ENCODE results near the gene LCN10. TPM values are rescaled to one million over a fixed set of nuclear protein-coding genes. Genes with fewer than 3 reads are reported as not detected.

LCN10 gene
- total RNA-seq, 1 experiment from 2014 or later, result not detected

GRCh38 chr9:136782452-136782851 is 39.7 kb upstream of the LCN10 start:
- no peak for DNase-seq (ENCODE audit: unreplicated experiment)
- no peak for TF ChIP-seq CTCF (IDR thresholded peaks at IDR 0.05; ENCODE audit: unreplicated experiment)
- ChIA-PET CTCF (interaction anchor here (2.2 kb wide), 1 partner anchor 24 kb away, joined by 10 read pairs; the partner anchor contains the start of gene LCN8), POLR2A (no interaction called here)
- BruUV-seq (replicated peaks), result no TSS peak
- intact Hi-C loops (cut with micrococcal nuclease), result no loop called here
- Mint-ChIP-seq H3K36me3 (ENCODE audit: insufficient read depth, unreplicated experiment) (no peaks in the 10 kb centered on the region), H3K4me1 (ENCODE audit: insufficient read depth, unreplicated experiment) (peaks cover 2% of the 10 kb centered on the region), H3K4me3 (ENCODE audit: unreplicated experiment) (no peak overlapping the region), H3K27ac (ENCODE audit: low read depth, unreplicated experiment) (no peak overlapping the region), H3K27me3 (ENCODE audit: insufficient read depth, unreplicated experiment) (peaks cover 49% of the 10 kb centered on the region), H3K9me3 (ENCODE audit: unreplicated experiment) (no peaks in the 10 kb centered on the region)

GRCh38 chr9:136779808-136780207 is 37.1 kb upstream of the LCN10 start:
- DNase-seq (ENCODE audit: unreplicated experiment), result no peak
- no peaks in the 10 kb centered on the region for H3K36me3 Mint-ChIP-seq (ENCODE audit: insufficient read depth, unreplicated experiment)
- ChIA-PET POLR2A (interaction anchor here (0.6 to 0.7 kb wide), 2 partner anchors 8 to 143 kb away, joined by 3 read pairs; no protein-coding TSS in a partner anchor), CTCF (interaction anchor here (0.7 to 3.9 kb wide), 7 partner anchors 13 to 230 kb away, joined by 3 to 30 read pairs (median 3); partner anchors contain the start of gene LCN8)
- peaks cover 59% of the 10 kb centered on the region for H3K27me3 Mint-ChIP-seq (ENCODE audit: insufficient read depth, unreplicated experiment)
- no peaks in the 10 kb centered on the region for H3K4me1 Mint-ChIP-seq (ENCODE audit: insufficient read depth, unreplicated experiment)
- TF ChIP-seq CTCF (IDR thresholded peaks at IDR 0.05; ENCODE audit: unreplicated experiment), result no peak
- H3K27ac Mint-ChIP-seq (ENCODE audit: low read depth, unreplicated experiment), result no peak overlapping the region
- no peak overlapping the region for H3K4me3 Mint-ChIP-seq (ENCODE audit: unreplicated experiment)
- intact Hi-C loops (cut with micrococcal nuclease), result no loop called here
- no TSS peak for BruUV-seq (replicated peaks)
- no peaks in the 10 kb centered on the region for H3K9me3 Mint-ChIP-seq (ENCODE audit: unreplicated experiment)

- H3K4me3 Mint-ChIP-seq (ENCODE audit: unreplicated experiment), result no peak overlapping the region
- POLR2A ChIA-PET, result interaction anchor here (1.4 kb wide), 1 partner anchor 11 kb away, joined by 9 read pairs; no protein-coding TSS in a partner anchor
- intact Hi-C loops (cut with micrococcal nuclease), result no loop called here
- peaks cover 59% of the 10 kb centered on the region for H3K27me3 Mint-ChIP-seq (ENCODE audit: insufficient read depth, unreplicated experiment)
- H3K36me3 Mint-ChIP-seq (ENCODE audit: insufficient read depth, unreplicated experiment), result no peaks in the 10 kb centered on the region
- CTCF ChIA-PET, result interaction anchor here (1.1 to 3.9 kb wide), 6 partner anchors 8 to 259 kb away, joined by 3 to 30 read pairs (median 12); partner anchors contain the start of gene LCN8
- H3K9me3 Mint-ChIP-seq (ENCODE audit: unreplicated experiment), result no peaks in the 10 kb centered on the region
- H3K27ac Mint-ChIP-seq (ENCODE audit: low read depth, unreplicated experiment), result no peak overlapping the region
- H3K4me1 Mint-ChIP-seq (ENCODE audit: insufficient read depth, unreplicated experiment), result no peaks in the 10 kb centered on the region
- BruUV-seq (replicated peaks), result no TSS peak
- no peak for TF ChIP-seq CTCF (IDR thresholded peaks at IDR 0.05; ENCODE audit: unreplicated experiment)
- DNase-seq (ENCODE audit: unreplicated experiment), result no peak
Measured at GRCh38 chr9:136777359-136777758, 34.6 kb upstream of the LCN10 start.

GRCh38 chr9:136776947-136777346 is 34.2 kb upstream of the LCN10 start:
- no peaks in the 10 kb centered on the region for H3K36me3 Mint-ChIP-seq (ENCODE audit: insufficient read depth, unreplicated experiment)
- no peaks in the 10 kb centered on the region for H3K4me1 Mint-ChIP-seq (ENCODE audit: insufficient read depth, unreplicated experiment)
- no peaks in the 10 kb centered on the region for H3K9me3 Mint-ChIP-seq (ENCODE audit: unreplicated experiment)
- no TSS peak for BruUV-seq (replicated peaks)
- H3K27ac Mint-ChIP-seq (ENCODE audit: low read depth, unreplicated experiment), result no peak overlapping the region
- no peak for TF ChIP-seq CTCF (IDR thresholded peaks at IDR 0.05; ENCODE audit: unreplicated experiment)
- peaks cover 55% of the 10 kb centered on the region for H3K27me3 Mint-ChIP-seq (ENCODE audit: insufficient read depth, unreplicated experiment)
- no peak for DNase-seq (ENCODE audit: unreplicated experiment)
- ChIA-PET CTCF (interaction anchor here (1.6 to 3.9 kb wide), 5 partner anchors 9 to 259 kb away, joined by 6 to 30 read pairs (median 18); partner anchors contain the start of gene LCN8), POLR2A (interaction anchor here (0.7 kb wide), 1 partner anchor 31 kb away, joined by 4 read pairs; no protein-coding TSS in a partner anchor)
- intact Hi-C loops (cut with micrococcal nuclease), result no loop called here
- no peak overlapping the region for H3K4me3 Mint-ChIP-seq (ENCODE audit: unreplicated experiment)
